ENCODE results near the gene SPTSSA.
"Not testable (repeated sequence)": the region's sequence is repeated elsewhere in the genome, so short reads cannot be mapped to it uniquely, and the experiment has no call there.

The SPTSSA gene

DNA sequence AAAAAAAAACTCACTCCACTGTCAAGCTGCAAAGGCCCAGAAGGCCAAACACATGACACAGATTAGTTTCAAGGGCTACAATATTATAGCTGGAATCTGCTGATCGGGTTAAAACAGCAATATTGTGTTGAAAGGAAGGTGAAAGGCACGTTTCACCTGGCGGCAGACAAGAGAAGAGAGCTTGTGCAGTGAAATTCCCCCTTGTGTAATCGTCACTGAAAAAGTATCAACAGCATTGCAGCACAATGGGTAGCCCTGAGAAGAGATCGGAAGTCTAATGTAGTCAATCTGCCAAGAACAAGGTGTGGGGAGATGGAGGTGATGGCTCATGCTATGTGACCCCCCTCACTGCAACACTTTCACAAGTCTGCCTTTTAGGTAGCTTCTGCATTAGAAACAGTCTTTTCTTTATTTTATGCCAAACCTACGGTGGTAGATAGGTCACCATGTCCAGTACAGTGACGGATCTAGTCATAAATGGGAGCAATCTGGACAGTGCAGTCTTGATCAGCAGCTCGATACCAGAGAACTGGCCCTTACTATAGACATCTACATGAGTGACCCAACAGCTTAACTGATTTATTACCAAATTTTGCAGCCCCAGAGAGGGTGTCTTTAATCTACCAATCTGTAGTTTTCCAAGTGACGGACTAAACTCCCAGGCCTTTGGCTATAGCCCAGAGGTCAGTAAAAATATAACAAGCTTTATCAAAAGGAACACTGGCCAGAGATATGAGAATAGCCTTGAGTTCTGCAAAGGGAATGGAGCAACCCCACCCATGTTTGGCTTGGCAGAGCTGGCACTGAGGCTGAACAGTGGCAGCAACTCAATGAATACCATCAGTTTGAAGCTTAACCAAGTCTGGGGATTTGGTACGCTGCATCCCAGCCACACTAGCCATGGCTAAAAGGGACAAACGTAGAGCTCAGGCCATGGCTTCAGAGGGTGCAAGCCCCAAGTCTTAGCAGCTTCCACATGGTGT lies 35.4 kb downstream of the SPTSSA start:
- DNase-seq = no peak

DNA sequence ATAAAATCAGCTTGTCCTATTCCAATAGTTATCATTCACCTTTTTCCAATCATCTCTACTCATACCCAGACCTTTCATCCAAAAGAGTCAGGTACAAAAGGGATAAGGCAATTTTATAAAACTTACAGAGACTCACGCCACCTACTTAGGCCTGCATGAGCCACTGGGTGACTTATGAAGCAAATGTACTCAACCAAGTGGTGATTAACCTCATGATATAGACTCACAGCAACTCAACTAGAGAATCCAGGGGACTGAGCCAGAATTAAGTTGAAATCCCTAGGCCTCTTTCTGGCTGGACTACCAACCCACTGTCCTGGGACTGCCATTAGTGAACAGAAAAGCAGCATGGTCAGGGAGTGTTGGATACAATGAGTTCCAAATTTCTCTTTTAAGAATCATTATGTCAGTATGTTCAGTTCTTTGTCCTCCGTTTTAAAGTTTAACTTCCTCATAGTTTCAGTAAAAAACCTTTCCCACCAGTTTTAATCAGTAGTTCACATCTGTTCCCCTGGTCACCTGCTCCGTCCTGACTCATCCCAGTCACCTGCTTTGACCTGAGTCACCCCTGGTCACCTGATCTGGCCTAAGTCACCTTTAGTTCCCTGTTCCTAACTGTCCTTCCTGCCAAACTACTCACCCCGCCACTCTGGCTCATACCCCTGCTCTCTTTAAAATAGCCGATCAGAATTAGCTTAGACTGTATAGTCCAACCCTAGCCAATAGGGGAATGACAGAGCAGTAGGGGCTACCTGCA lies 36.8 kb downstream of the SPTSSA start:
- no peak for DNase-seq

DNA sequence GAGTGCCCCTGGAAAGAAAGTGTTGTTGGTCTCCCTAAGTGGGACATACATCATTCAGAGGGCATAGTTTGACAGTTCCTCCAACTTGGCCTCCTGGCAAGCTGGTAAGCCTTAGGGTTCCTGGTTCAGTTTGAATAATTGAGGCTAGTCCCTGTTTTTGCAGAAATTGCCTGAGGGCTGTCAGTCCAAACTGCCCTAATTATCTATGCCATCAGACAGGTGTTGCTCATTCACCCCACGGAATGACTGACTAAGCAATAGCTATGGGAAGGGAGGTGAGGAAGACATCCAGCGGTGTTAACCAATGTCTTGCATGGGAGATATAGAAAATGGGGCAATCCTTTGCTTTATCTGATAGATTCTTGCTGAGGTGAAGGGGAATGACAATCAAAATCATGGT lies 37.6 kb downstream of the SPTSSA start:
- no peak for DNase-seq

DNA sequence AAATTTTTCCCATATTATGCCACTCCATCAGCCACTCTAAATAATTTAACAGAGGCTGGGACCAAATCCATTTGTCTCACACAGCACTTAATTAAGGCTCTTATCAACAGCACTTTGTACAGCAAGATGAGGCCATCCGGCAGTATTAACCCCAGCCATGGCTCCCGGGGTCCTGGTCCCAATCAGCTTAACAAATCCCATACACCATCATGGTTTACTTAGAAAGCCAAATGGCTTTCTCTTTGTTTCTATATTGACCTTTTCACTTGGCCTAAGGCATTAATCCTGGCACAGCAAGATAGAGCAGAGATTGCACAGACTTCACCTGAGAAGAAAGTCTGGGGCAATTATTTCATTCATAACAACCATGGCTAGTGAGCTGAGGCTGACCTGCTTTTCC lies 38.6 kb downstream of the SPTSSA start:
- DNase-seq = no peak

- DNase-seq = no peak
Measured at GRCh38 chr14:34420547-34421150, 41.4 kb downstream of the SPTSSA start.

DNA sequence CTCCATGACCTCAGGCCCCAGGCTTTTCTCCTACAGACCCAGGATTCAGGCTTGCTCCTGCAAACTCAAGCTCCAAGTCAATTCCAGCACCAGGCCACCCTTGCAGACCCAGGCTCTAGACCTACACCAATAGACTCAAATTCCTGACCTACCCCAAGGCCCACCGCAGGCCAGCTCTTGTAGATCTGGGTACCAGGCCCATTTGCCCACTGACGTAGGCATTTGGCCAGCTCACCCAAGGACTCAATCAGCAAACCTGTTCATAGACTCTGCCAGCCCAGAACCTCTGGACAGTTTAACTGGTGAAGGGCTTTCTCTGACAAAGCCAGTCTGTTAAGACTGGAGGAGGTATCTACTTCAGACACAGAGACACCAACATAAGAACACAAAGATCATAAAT lies 52.3 kb downstream of the SPTSSA start:
- no peak for DNase-seq

DNA sequence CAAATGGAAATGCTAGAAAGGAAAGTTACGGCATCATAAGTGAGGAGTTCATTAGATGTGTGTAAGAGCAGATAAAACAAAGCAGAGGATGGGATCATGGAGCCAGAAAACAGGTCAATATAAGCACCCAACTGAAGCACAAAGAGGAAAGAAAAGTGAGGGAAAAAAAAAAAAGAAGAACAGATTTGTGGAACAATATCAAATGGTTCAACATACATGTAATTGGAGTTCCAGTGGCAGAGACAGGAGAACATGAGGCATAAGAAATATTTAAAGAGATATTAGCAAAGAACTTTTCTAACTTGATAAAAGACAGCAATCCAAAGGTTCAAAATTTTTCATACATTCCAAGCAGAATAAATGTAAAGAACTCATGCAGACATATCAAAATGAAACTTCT lies 54.1 kb downstream of the SPTSSA start:
- DNase-seq = no peak

- DNase-seq = no peak
Measured at GRCh38 chr14:34404416-34404815, 57.6 kb downstream of the SPTSSA start.

DNA sequence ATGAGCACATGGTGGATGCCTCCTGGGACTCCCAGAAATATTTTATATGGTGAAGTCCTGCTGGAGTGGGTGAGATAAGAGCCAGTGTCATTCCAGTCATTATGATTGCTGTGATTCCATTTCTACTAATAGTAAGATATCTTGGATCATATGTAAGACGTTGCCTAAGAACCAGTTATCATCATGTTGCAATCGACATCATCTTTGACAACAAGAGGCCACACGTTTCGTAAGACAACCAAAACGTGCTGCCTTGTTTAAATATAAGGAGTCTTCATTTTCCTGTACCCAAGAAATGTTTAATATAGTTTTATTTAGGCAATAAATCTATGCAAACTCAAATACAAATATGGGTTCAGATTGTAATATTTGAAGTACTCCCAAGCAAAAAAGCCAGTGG lies 58.4 kb downstream of the SPTSSA start:
- DNase-seq = no peak

- DNase-seq = no peak
Measured at GRCh38 chr14:34398024-34398423, 64.0 kb downstream of the SPTSSA start.

DNA sequence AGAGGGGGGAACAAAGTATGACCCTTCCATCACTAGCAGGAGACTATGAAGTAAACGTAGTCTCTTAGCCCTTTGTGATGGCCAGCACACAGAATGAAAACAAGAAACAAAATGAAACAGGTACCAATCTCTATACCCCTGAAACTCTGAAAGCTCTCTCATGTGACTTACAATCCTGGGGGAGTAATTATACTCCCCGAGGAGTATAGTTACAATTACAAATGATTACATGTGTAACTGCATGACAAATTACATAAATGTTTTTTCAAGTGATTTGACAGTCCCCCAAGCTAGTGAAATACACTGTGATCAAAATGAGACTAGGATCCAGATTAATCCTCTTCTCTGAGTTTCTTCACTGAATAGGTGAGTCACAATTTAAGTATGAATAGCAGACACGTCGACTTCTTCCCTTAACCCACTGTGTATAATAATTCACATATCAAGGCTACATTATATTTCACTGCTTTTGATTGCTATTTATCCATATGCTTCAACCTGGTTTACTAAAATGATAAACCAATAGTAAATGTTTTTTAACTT lies 74.0 kb downstream of the SPTSSA start:
- DNase-seq = no peak

GRCh38 chr14:34386865-34387485 lies 75.1 kb downstream of the SPTSSA start:
- DNase-seq = no peak

GRCh38 chr14:34385881-34386280 lies 76.2 kb downstream of the SPTSSA start:
- DNase-seq = not testable (repeated sequence)

GRCh38 chr14:34383839-34384238 lies 78.2 kb downstream of the SPTSSA start:
- no peak for DNase-seq

Measured in CD4-positive, alpha-beta T cell treated with Interleukin-15 for 1 hour (primary cell).